MM.1S (cell line): Measurements from ENCODE around the gene SPEG.

Experiments
- DNase-seq: peaks from one replicate; pipeline ENCODE4 v3.0.0-alpha.2; 2015
- H2AFZ ChIP-seq: fragments of 300-600 bp; sonication (generic); 2 replicates; pipeline ENCODE4 v1.6.0; 2016; ENCODE audit warnings: antibody characterized with exemption, low read length
- H3F3A ChIP-seq: fragments of 300-600 bp; sonication (generic); 2 replicates; pipeline ENCODE4 v1.6.1; 2016; ENCODE audit warnings: mild to moderate bottlenecking, antibody characterized with exemption, low read length, moderate library complexity, mixed read lengths; ENCODE audit not compliant: insufficient read depth
- H3K27ac ChIP-seq: fragments of 300-600 bp; sonication (generic); 2 replicates; pipeline ENCODE4 v1.5.1; 2016; ENCODE audit warnings: mild to moderate bottlenecking, low read length
- H3K27me3 ChIP-seq: fragments of 300-600 bp; sonication (generic); replicated peaks from 2 replicates; pipeline ENCODE4 v1.6.0; 2016; ENCODE audit warnings: low read length; ENCODE audit not compliant: insufficient read depth
- H3K36me3 ChIP-seq: fragments of 300-600 bp; sonication (generic); replicated peaks from 2 replicates; pipeline ENCODE4 v1.6.1; 2016; ENCODE audit warnings: mild to moderate bottlenecking, low read length, mixed read lengths; ENCODE audit not compliant: insufficient read depth
- H3K4me1 ChIP-seq: fragments of 300-600 bp; sonication (generic); 2 replicates; pipeline ENCODE4 v1.6.1; 2016; ENCODE audit warnings: low read length, mixed read lengths
- H3K4me2 ChIP-seq: fragments of 300-600 bp; sonication (generic); 2 replicates; pipeline ENCODE4 v1.6.0; 2016; ENCODE audit warnings: low read depth, low read length
- H3K4me3 ChIP-seq: fragments of 300-600 bp; sonication (generic); 2 replicates; pipeline ENCODE4 v1.5.1; 2016; ENCODE audit warnings: low read length, mixed read lengths
- H3K79me2 ChIP-seq: fragments of 300-600 bp; sonication (generic); 2 replicates; pipeline ENCODE4 v1.6.1; 2016; ENCODE audit warnings: mixed run types, low read length, mixed read lengths
- H3K9ac ChIP-seq: fragments of 300-600 bp; sonication (generic); 2 replicates; pipeline ENCODE4 v1.6.1; 2016; ENCODE audit warnings: low read length, mixed read lengths
- H3K9me2 ChIP-seq: fragments of 300-600 bp; sonication (generic); replicated peaks from 2 replicates; pipeline ENCODE4 v1.6.1; 2016; ENCODE audit warnings: mild to moderate bottlenecking, low read length, mixed read lengths; ENCODE audit not compliant: insufficient read depth
- H3K9me3 ChIP-seq: fragments of 300-600 bp; sonication (generic); replicated peaks from 2 replicates; pipeline ENCODE4 v1.6.1; 2016; ENCODE audit warnings: mild to moderate bottlenecking, low read length, mixed read lengths; ENCODE audit not compliant: insufficient read depth
- H4K20me1 ChIP-seq: fragments of 300-600 bp; sonication (generic); 2 replicates; pipeline ENCODE4 v1.6.1; 2016; ENCODE audit warnings: mild to moderate bottlenecking, low read length, moderate library complexity, mixed read lengths; ENCODE audit not compliant: insufficient read depth
- EZH2 ChIP-seq: fragments of 300-600 bp; sonication (generic); optimal IDR thresholded peaks from 2 replicates; pipeline ENCODE3; 2017; ENCODE audit warnings: low read depth, mild to moderate bottlenecking, antibody characterized with exemption, low read length, mixed read lengths
- EZH2phosphoT487 ChIP-seq: fragments of 300-600 bp; sonication (generic); IDR thresholded peaks from 2 replicates; pipeline ENCODE4 v1.6.1; 2018; ENCODE audit warnings: antibody characterized with exemption, low read length
- TF ChIP-seq, protein P1 (sequence below): fragments of 300-600 bp; sonication (generic); IDR thresholded peaks from 2 replicates; pipeline ENCODE4 v1.5.1; 2016; ENCODE audit warnings: antibody characterized with exemption, low read length, mixed read lengths

The SPEG gene

GRCh38 chr2:219422952-219423534 is 11.6 kb upstream of the SPEG start:
- peaks cover 42% of the 10 kb centered on the region for H3K27me3 ChIP-seq
- no peak overlapping the region for H3K4me3 ChIP-seq
- H3K9me2 ChIP-seq: no peaks in the 10 kb centered on the region
- H3K4me1 ChIP-seq: no peaks in the 10 kb centered on the region
- H2AFZ ChIP-seq: no peak overlapping the region
- no peaks in the 10 kb centered on the region for H3K36me3 ChIP-seq
- H3K4me2 ChIP-seq: no peak overlapping the region
- no peaks in the 10 kb centered on the region for H3K9me3 ChIP-seq
- no peaks in the 10 kb centered on the region for H4K20me1 ChIP-seq
- H3F3A ChIP-seq: no peaks in the 10 kb centered on the region
- H3K79me2 ChIP-seq: no peaks in the 10 kb centered on the region
- H3K9ac ChIP-seq: no peak overlapping the region
- TF ChIP-seq, protein P1, sequence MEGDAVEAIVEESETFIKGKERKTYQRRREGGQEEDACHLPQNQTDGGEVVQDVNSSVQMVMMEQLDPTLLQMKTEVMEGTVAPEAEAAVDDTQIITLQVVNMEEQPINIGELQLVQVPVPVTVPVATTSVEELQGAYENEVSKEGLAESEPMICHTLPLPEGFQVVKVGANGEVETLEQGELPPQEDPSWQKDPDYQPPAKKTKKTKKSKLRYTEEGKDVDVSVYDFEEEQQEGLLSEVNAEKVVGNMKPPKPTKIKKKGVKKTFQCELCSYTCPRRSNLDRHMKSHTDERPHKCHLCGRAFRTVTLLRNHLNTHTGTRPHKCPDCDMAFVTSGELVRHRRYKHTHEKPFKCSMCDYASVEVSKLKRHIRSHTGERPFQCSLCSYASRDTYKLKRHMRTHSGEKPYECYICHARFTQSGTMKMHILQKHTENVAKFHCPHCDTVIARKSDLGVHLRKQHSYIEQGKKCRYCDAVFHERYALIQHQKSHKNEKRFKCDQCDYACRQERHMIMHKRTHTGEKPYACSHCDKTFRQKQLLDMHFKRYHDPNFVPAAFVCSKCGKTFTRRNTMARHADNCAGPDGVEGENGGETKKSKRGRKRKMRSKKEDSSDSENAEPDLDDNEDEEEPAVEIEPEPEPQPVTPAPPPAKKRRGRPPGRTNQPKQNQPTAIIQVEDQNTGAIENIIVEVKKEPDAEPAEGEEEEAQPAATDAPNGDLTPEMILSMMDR: no peak
- TF ChIP-seq EZH2 (no peak), EZH2phosphoT487 (no peak)
- no peak overlapping the region for H3K27ac ChIP-seq
- DNase-seq: no peak

DNA sequence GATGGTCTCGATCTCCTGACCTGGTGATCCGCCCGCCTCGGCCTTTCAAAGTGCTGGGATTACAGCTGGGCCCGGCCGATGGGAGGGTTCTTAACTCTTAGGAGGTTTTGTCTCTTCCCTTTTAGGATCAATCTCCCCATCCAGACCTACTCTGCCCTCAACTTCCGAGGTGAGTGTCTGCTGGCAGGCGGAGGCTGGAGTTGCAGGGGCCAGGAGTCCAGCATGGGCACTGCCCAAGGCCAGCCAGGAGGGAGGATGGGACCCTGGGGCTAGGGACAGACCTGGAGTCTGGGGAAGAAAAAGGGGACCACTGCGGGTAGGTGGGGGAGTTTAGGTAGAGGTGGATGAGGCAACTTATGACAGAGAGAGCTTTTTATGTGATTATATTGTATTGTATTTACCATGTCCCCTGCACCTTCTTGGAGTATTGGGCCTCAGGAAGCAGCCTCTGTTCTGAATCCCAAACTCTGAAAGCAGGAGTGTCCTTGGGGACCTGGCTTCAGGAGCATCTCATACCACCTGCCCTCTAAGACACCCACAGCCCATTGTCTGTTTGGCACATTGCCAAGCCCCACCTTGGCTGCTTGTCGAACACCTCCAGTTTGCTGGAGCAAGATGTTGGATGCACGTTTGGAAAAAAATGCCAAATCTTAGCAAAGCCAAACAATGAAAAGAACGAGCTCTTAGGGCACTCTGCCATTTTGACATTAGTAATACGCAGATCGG is 10.8 kb upstream of the SPEG start:
- no peak overlapping the region for H3K27ac ChIP-seq
- DNase-seq: no peak
- H2AFZ ChIP-seq: no peak overlapping the region
- H3K79me2 ChIP-seq: no peaks in the 10 kb centered on the region
- H3F3A ChIP-seq: no peaks in the 10 kb centered on the region
- no peaks in the 10 kb centered on the region for H3K9me3 ChIP-seq
- peaks cover 39% of the 10 kb centered on the region for H3K27me3 ChIP-seq
- no peaks in the 10 kb centered on the region for H3K4me1 ChIP-seq
- no peaks in the 10 kb centered on the region for H3K36me3 ChIP-seq
- TF ChIP-seq EZH2phosphoT487 (no peak), EZH2 (no peak)
- TF ChIP-seq, protein P1: no peak
- H3K9me2 ChIP-seq: no peaks in the 10 kb centered on the region
- no peaks in the 10 kb centered on the region for H4K20me1 ChIP-seq
- H3K9ac ChIP-seq: no peak overlapping the region
- no peak overlapping the region for H3K4me3 ChIP-seq
- no peak overlapping the region for H3K4me2 ChIP-seq

- no peaks in the 10 kb centered on the region for H3F3A ChIP-seq
- H4K20me1 ChIP-seq: no peaks in the 10 kb centered on the region
- no peaks in the 10 kb centered on the region for H3K4me1 ChIP-seq
- no peaks in the 10 kb centered on the region for H3K79me2 ChIP-seq
- no peaks in the 10 kb centered on the region for H3K9me2 ChIP-seq
- no peaks in the 10 kb centered on the region for H3K9me3 ChIP-seq
- no peaks in the 10 kb centered on the region for H3K36me3 ChIP-seq
- peaks cover 37% of the 10 kb centered on the region for H3K27me3 ChIP-seq
- no peak overlapping the region for H3K27ac ChIP-seq
- DNase-seq: no peak
- no peak overlapping the region for H2AFZ ChIP-seq
- H3K9ac ChIP-seq: no peak overlapping the region
- H3K4me3 ChIP-seq: no peak overlapping the region
- TF ChIP-seq, protein P1: no peak
- no peak for TF ChIP-seq EZH2phosphoT487
- no peak for TF ChIP-seq EZH2
- no peak overlapping the region for H3K4me2 ChIP-seq
These were observed 9.2 kb upstream of the SPEG start for GRCh38 chr2:219425238-219426067.
